SK-N-SH treated with all-trans-retinoic acid at 6 μM for 48 hours (cell line): ENCODE results near the gene DENND4B.

Experiments used
- ATAC-seq: fragments of 200-7000 bp; cut with Tn5 transposase; 3 replicates; pipeline ENCODE4 v1.9.1; 2020; ENCODE audit warnings: mild to moderate bottlenecking, moderate library complexity
- ARNTL ChIP-seq: fragments of 450-650 bp; formaldehyde crosslinking; IDR thresholded peaks from 2 replicates; pipeline ENCODE4 v1.5.0; 2020; ENCODE audit warnings: low read depth, mild to moderate bottlenecking, moderate library complexity, borderline replicate concordance
- CSDC2 ChIP-seq: fragments of 250-450 bp; sonication (Bioruptor Pico); IDR thresholded peaks from 2 replicates; pipeline ENCODE4 v1.5.0; 2020; ENCODE audit warnings: mild to moderate bottlenecking, moderate library complexity
- ESRRG ChIP-seq: fragments of 250-450 bp; sonication (Bioruptor Pico); IDR thresholded peaks from 2 replicates; pipeline ENCODE4 v1.6.1; 2021; ENCODE audit warnings: mild to moderate bottlenecking
- GLIS3 ChIP-seq: fragments of 250-450 bp; sonication (Bioruptor Pico); IDR thresholded peaks from 2 replicates; pipeline ENCODE4 v1.5.0; 2020; ENCODE audit warnings: mild to moderate bottlenecking, moderate library complexity
- ISL1 ChIP-seq: fragments of 250-450 bp; sonication (Bioruptor Pico); IDR thresholded peaks from 2 replicates; pipeline ENCODE4 v2.1.2; 2022; ENCODE audit warnings: mild to moderate bottlenecking, moderate library complexity
- PPARA ChIP-seq: fragments of 250-450 bp; sonication (Bioruptor Pico); IDR thresholded peaks from 2 replicates; pipeline ENCODE4 v1.5.0; 2020; ENCODE audit warnings: mild to moderate bottlenecking, borderline replicate concordance
- RARB ChIP-seq: fragments of 250-450 bp; sonication (Bioruptor Pico); IDR thresholded peaks from 2 replicates; pipeline ENCODE4 v1.8.0; 2021; ENCODE audit warnings: mild to moderate bottlenecking, moderate library complexity
- SNAI2 ChIP-seq: fragments of 250-450 bp; sonication (Bioruptor Pico); IDR thresholded peaks from 2 replicates; pipeline ENCODE4 v1.5.0; 2020; ENCODE audit warnings: mild to moderate bottlenecking, moderate library complexity
- TCF4 ChIP-seq: fragments of 250-450 bp; sonication (Bioruptor Pico); IDR thresholded peaks from 2 replicates; pipeline ENCODE4 v1.8.0; 2021; ENCODE audit warnings: mild to moderate bottlenecking, moderate library complexity, borderline replicate concordance
- TOX ChIP-seq: fragments of 250-450 bp; sonication (Bioruptor Pico); IDR thresholded peaks from 2 replicates; pipeline ENCODE4 v1.8.0; 2021; ENCODE audit warnings: mild to moderate bottlenecking, moderate library complexity, borderline replicate concordance
- ZC3H10 ChIP-seq: fragments of 250-450 bp; sonication (Bioruptor Pico); IDR thresholded peaks from 2 replicates; pipeline ENCODE4 v1.5.1; 2021; ENCODE audit warnings: mild to moderate bottlenecking, moderate library complexity
- ZFP3 ChIP-seq: fragments of 250-450 bp; sonication (Bioruptor Pico); IDR thresholded peaks from 2 replicates; pipeline ENCODE4 v1.5.0; 2020; ENCODE audit warnings: mild to moderate bottlenecking, moderate library complexity
- ZFP30 ChIP-seq: fragments of 450-650 bp; formaldehyde crosslinking; IDR thresholded peaks from 2 replicates; pipeline ENCODE4 v1.5.0; 2022; ENCODE audit warnings: mild to moderate bottlenecking, moderate library complexity
- ZNF565 ChIP-seq: fragments of 450-650 bp; formaldehyde crosslinking; conservative IDR thresholded peaks from 2 replicates; pipeline ENCODE4 v1.5.0; 2020; ENCODE audit warnings: low read depth, mild to moderate bottlenecking, moderate library complexity
- ZNF70 ChIP-seq: fragments of 450-650 bp; formaldehyde crosslinking; IDR thresholded peaks from 2 replicates; pipeline ENCODE4 v1.5.0; 2020; ENCODE audit warnings: mild to moderate bottlenecking, moderate library complexity
- ZNF8 ChIP-seq: fragments of 450-650 bp; formaldehyde crosslinking; IDR thresholded peaks from 2 replicates; pipeline ENCODE4 v1.5.0; 2020; ENCODE audit warnings: mild to moderate bottlenecking, moderate library complexity
- TF ChIP-seq, protein P1 (sequence below): fragments of 250-450 bp; sonication (Bioruptor Pico); IDR thresholded peaks from 2 replicates; pipeline ENCODE4 v1.5.0; 2020; ENCODE audit warnings: mild to moderate bottlenecking, moderate library complexity
- TF ChIP-seq, protein P2 (sequence below): fragments of 250-450 bp; sonication (Bioruptor Pico); IDR thresholded peaks from 2 replicates; pipeline ENCODE4 v1.8.0; 2020; ENCODE audit warnings: mild to moderate bottlenecking, moderate library complexity, borderline replicate concordance
- TF ChIP-seq, protein P3 (sequence below): fragments of 250-450 bp; sonication (Bioruptor Pico); IDR thresholded peaks from 2 replicates; pipeline ENCODE4 v1.5.1; 2021; ENCODE audit warnings: mild to moderate bottlenecking, moderate library complexity
- TF ChIP-seq, protein P4 (sequence below): fragments of 250-450 bp; sonication (Bioruptor Pico); IDR thresholded peaks from 2 replicates; pipeline ENCODE4 v1.5.1; 2020; ENCODE audit warnings: low read depth, mild to moderate bottlenecking, moderate library complexity
- TF ChIP-seq, protein P5 (sequence below): fragments of 250-450 bp; sonication (Bioruptor Pico); IDR thresholded peaks from 2 replicates; pipeline ENCODE4 v1.8.0; 2021; ENCODE audit warnings: low read depth, mild to moderate bottlenecking, moderate library complexity, borderline replicate concordance

The DENND4B gene

DNA sequence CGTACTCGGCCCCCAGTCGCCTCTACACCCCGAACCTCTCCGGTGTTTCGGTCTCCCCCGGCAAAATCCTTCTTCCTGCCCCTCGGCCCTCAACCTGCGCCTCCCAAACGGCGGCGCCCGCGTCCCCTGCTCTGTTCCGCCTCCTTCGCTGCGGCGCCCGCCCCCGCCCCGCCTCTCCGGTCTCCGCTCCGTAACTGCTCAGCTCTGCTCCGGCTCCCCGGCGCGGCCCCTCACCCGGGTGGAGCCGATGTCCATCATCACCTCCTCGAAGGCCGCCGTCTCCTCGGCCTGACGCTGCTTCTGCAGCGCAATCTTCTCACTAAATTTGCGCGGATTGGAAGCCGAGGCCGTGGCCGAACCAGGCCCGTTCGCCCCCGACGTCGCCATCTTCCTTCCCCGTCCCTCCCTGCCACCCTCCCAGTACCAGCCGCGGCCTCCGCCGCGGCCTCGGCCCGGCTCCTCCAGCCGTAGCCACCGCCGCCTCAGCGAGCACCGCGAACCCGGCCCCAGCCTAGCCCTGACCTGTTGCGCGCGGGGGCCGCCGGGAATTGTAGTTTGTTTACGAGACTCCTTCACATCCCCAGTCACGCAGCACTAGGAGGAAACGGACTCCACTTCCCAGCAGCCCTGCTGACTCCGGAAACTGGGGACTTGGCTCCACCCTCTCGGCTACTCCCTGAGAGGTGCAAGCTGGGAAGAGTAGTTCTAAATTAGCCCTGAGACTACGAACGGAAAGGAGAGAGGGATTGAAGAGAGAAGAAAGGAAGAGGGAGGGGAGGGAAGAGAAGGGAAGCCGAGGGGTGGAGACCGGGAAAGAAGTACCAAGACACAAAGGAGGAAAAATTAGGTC is 11.8 kb upstream of the DENND4B start, which contains the start of gene CRTC2:
Gene CRTC2, minus strand, starts transcription at position 502 of the 850 bp plus-strand sequence. Its CDS starts 115 bp downstream, at position 387.
- TF ChIP-seq CSDC2 (CRISPR knock-in tag) (no peak), ZC3H10 (peak; percentile 75), GLIS3 (CRISPR knock-in tag) (peak; percentile 66; the same call in 1 of the 2 replicates), ZFP3 (CRISPR knock-in tag) (peak; percentile 72), PPARA (no peak), TOX (CRISPR knock-in tag) (0 out of 2 replicates have a peak, but pooled peaks have one; percentile 30), RARB (CRISPR knock-in tag) (0 out of 2 replicates have a peak, but pooled peaks have one; percentile 47), ZNF70 (CRISPR knock-in tag) (no peak; the same call in 1 of the 2 replicates)
- TF ChIP-seq, protein P1, sequence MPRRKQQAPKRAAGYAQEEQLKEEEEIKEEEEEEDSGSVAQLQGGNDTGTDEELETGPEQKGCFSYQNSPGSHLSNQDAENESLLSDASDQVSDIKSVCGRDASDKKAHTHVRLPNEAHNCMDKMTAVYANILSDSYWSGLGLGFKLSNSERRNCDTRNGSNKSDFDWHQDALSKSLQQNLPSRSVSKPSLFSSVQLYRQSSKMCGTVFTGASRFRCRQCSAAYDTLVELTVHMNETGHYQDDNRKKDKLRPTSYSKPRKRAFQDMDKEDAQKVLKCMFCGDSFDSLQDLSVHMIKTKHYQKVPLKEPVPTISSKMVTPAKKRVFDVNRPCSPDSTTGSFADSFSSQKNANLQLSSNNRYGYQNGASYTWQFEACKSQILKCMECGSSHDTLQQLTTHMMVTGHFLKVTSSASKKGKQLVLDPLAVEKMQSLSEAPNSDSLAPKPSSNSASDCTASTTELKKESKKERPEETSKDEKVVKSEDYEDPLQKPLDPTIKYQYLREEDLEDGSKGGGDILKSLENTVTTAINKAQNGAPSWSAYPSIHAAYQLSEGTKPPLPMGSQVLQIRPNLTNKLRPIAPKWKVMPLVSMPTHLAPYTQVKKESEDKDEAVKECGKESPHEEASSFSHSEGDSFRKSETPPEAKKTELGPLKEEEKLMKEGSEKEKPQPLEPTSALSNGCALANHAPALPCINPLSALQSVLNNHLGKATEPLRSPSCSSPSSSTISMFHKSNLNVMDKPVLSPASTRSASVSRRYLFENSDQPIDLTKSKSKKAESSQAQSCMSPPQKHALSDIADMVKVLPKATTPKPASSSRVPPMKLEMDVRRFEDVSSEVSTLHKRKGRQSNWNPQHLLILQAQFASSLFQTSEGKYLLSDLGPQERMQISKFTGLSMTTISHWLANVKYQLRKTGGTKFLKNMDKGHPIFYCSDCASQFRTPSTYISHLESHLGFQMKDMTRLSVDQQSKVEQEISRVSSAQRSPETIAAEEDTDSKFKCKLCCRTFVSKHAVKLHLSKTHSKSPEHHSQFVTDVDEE (CRISPR knock-in tag): peak; percentile 93
- TF ChIP-seq, protein P2, sequence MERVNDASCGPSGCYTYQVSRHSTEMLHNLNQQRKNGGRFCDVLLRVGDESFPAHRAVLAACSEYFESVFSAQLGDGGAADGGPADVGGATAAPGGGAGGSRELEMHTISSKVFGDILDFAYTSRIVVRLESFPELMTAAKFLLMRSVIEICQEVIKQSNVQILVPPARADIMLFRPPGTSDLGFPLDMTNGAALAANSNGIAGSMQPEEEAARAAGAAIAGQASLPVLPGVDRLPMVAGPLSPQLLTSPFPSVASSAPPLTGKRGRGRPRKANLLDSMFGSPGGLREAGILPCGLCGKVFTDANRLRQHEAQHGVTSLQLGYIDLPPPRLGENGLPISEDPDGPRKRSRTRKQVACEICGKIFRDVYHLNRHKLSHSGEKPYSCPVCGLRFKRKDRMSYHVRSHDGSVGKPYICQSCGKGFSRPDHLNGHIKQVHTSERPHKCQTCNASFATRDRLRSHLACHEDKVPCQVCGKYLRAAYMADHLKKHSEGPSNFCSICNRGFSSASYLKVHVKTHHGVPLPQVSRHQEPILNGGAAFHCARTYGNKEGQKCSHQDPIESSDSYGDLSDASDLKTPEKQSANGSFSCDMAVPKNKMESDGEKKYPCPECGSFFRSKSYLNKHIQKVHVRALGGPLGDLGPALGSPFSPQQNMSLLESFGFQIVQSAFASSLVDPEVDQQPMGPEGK (CRISPR knock-in tag): peak; percentile 50; the same call in 1 of the 2 replicates
- TF ChIP-seq, protein P3, sequence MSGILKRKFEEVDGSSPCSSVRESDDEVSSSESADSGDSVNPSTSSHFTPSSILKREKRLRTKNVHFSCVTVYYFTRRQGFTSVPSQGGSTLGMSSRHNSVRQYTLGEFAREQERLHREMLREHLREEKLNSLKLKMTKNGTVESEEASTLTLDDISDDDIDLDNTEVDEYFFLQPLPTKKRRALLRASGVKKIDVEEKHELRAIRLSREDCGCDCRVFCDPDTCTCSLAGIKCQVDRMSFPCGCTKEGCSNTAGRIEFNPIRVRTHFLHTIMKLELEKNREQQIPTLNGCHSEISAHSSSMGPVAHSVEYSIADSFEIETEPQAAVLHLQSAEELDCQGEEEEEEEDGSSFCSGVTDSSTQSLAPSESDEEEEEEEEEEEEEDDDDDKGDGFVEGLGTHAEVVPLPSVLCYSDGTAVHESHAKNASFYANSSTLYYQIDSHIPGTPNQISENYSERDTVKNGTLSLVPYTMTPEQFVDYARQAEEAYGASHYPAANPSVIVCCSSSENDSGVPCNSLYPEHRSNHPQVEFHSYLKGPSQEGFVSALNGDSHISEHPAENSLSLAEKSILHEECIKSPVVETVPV (CRISPR knock-in tag): no peak
- TF ChIP-seq, protein P4, sequence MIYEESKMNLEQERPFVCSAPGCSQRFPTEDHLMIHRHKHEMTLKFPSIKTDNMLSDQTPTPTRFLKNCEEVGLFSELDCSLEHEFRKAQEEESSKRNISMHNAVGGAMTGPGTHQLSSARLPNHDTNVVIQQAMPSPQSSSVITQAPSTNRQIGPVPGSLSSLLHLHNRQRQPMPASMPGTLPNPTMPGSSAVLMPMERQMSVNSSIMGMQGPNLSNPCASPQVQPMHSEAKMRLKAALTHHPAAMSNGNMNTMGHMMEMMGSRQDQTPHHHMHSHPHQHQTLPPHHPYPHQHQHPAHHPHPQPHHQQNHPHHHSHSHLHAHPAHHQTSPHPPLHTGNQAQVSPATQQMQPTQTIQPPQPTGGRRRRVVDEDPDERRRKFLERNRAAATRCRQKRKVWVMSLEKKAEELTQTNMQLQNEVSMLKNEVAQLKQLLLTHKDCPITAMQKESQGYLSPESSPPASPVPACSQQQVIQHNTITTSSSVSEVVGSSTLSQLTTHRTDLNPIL (CRISPR knock-in tag): no peak
- TF ChIP-seq, protein P5, sequence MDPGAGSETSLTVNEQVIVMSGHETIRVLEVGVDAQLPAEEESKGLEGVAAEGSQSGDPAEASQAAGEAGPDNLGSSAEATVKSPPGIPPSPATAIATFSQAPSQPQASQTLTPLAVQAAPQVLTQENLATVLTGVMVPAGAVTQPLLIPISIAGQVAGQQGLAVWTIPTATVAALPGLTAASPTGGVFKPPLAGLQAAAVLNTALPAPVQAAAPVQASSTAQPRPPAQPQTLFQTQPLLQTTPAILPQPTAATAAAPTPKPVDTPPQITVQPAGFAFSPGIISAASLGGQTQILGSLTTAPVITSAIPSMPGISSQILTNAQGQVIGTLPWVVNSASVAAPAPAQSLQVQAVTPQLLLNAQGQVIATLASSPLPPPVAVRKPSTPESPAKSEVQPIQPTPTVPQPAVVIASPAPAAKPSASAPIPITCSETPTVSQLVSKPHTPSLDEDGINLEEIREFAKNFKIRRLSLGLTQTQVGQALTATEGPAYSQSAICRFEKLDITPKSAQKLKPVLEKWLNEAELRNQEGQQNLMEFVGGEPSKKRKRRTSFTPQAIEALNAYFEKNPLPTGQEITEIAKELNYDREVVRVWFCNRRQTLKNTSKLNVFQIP (CRISPR knock-in tag): peak; percentile 42; the same call in 1 of the 2 replicates
- ATAC-seq: peak; percentile 87

GRCh38 chr1:153957744-153958110 is 11.2 kb upstream of the DENND4B start:
- TF ChIP-seq ZC3H10: no peak
- TF ChIP-seq ZNF8 (CRISPR knock-in tag): no peak
- TF ChIP-seq ZNF565 (CRISPR knock-in tag): no peak
- TF ChIP-seq RARB (CRISPR knock-in tag): no peak
- TF ChIP-seq, protein P3 (CRISPR knock-in tag): no peak
- no peak for TF ChIP-seq ESRRG (CRISPR knock-in tag)
- TF ChIP-seq, protein P2 (CRISPR knock-in tag): no peak
- TF ChIP-seq TCF4 (CRISPR knock-in tag): no peak
- TF ChIP-seq ZNF70 (CRISPR knock-in tag): no peak
- TF ChIP-seq ZFP3 (CRISPR knock-in tag): no peak
- no peak for TF ChIP-seq ISL1 (CRISPR knock-in tag)
- TF ChIP-seq ZFP30 (CRISPR knock-in tag): no peak
- TF ChIP-seq SNAI2: no peak
- no peak for TF ChIP-seq ARNTL (CRISPR knock-in tag)
- TF ChIP-seq CSDC2 (CRISPR knock-in tag): no peak
- TF ChIP-seq PPARA: no peak
- TF ChIP-seq GLIS3 (CRISPR knock-in tag): no peak
- TF ChIP-seq, all 23 proteins: peak for 0
- ATAC-seq: peak; percentile 43
